ENCODE measurements around the gene NECTIN4. TPM values are rescaled to one million over a fixed set of nuclear protein-coding genes. Genes with fewer than 3 reads are reported as not detected.

The NECTIN4 gene
- total RNA-seq, result 0.19 and 0.56 TPM in 2 replicates

GRCh38 chr1:161089251-161089924 lies at the start of gene NECTIN4:
Gene NECTIN4, minus strand, starts transcription at chr1:161089558. Its CDS starts 262 bp downstream, at chr1:161089296.

GRCh38 chr1:161132410-161133219 lies 43.3 kb upstream of the NECTIN4 start, which contains the start of gene DEDD:
Gene DEDD, minus strand, starts transcription at chr1:161132667. Its CDS starts 8,205 bp downstream, at chr1:161124462.

GRCh38 chr1:161117759-161118581 lies 28.6 kb upstream of the NECTIN4 start, which contains the start of the genes NIT1 and PFDN2:
Gene NIT1, plus strand, starts transcription at chr1:161118105. Its CDS starts 72 bp downstream, at chr1:161118177.
Gene PFDN2, minus strand, starts transcription at chr1:161118037. Its CDS starts 11 bp downstream, at chr1:161118026.

GRCh38 chr1:161098210-161099068 lies 9.1 kb upstream of the NECTIN4 start, which contains the start of gene KLHDC9:
Gene KLHDC9, plus strand, starts transcription at chr1:161098361. Its CDS starts 175 bp downstream, at chr1:161098536.

DNA sequence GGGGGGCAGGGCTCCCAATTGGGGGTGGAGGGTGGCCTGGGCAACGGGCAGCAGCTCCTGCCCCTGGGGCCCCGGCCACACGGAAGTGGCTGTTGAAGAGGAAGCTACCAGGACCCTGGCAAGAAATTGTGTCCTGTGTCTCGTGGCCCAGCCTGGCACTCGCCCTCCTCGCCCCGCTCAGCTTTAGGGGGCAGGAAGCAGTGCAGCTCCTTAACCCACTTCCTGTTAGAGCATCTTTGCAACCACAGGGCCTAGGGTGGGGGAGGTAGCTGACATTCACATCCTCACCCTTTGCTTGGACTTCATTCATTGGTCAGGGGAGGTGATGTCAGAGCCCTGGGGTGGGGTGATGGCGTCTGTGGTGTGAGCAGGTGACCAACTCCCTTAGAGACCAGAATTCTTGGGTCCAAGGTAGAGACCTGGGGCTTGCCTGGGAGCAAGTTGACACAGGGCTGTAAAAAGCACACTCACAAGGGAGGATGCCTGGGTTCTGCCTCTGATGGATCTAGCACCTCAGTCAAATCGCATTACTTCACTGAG lies 19.6 kb downstream of the NECTIN4 start, which contains the start of gene ARHGAP30:
Gene ARHGAP30, minus strand, starts transcription at position 161 of the 540 bp plus-strand sequence. CDS start 267 bp downstream, outside the sequence.

GRCh38 chr1:161045736-161046604 lies 43.4 kb downstream of the NECTIN4 start, which contains the start of gene USF1:
Gene USF1, minus strand, starts transcription at chr1:161045977. Its CDS starts 2,702 bp downstream, at chr1:161043275.

GRCh38 chr1:161038523-161039153 lies 50.7 kb downstream of the NECTIN4 start, which contains the start of gene TSTD1:
Gene TSTD1, minus strand, starts transcription at chr1:161038964. Its CDS starts 75 bp downstream, at chr1:161038889.

Other genes with a start within 250 kb of the NECTIN4 start
- gene CD244, start 226.7 kb downstream of the NECTIN4 start, total RNA-seq, result 1.1 TPM in 1 of 2 replicates, not detected in the other
- 0.28 TPM in 1 of 2 replicates, not detected in the other for gene ITLN1, start 204.4 kb downstream of the NECTIN4 start, total RNA-seq
- 1.4 TPM in 1 of 2 replicates, not detected in the other for gene ITLN2, start 134.7 kb downstream of the NECTIN4 start, total RNA-seq
- 24.7 and 44.3 TPM in 2 replicates for gene F11R, start 68.4 kb downstream of the NECTIN4 start, total RNA-seq
- gene TSTD1, start 50.6 kb downstream of the NECTIN4 start, total RNA-seq, result 19.6 and 41.4 TPM in 2 replicates
- gene USF1, start 43.6 kb downstream of the NECTIN4 start, total RNA-seq, result 72.7 and 94.5 TPM in 2 replicates
- not detected in 2 replicates for gene ARHGAP30, start 19.7 kb downstream of the NECTIN4 start, total RNA-seq
- 0.28 and 0.38 TPM in 2 replicates for gene KLHDC9, start 8.8 kb upstream of the NECTIN4 start, total RNA-seq
- gene PFDN2, start 28.5 kb upstream of the NECTIN4 start, total RNA-seq, result 28.8 and 112 TPM in 2 replicates
- gene NIT1, start 28.5 kb upstream of the NECTIN4 start, total RNA-seq, result 21.4 and 22.0 TPM in 2 replicates
- 19.2 and 28.8 TPM in 2 replicates for gene DEDD, start 43.1 kb upstream of the NECTIN4 start, total RNA-seq
- 109 and 118 TPM in 2 replicates for gene UFC1, start 64.4 kb upstream of the NECTIN4 start, total RNA-seq
- gene USP21, start 69.9 kb upstream of the NECTIN4 start, total RNA-seq, result 5.8 and 7.3 TPM in 2 replicates
- gene PPOX, start 76.9 kb upstream of the NECTIN4 start, total RNA-seq, result 9.3 and 10.0 TPM in 2 replicates
- 20.9 and 27.9 TPM in 2 replicates for gene B4GALT3, start 87.9 kb upstream of the NECTIN4 start, total RNA-seq
- gene ADAMTS4, start 109.5 kb upstream of the NECTIN4 start, total RNA-seq, result 22.2 and 110 TPM in 2 replicates
- gene NDUFS2, start 112.8 kb upstream of the NECTIN4 start, total RNA-seq, result 147 and 216 TPM in 2 replicates
- gene FCER1G, start 125.7 kb upstream of the NECTIN4 start, total RNA-seq, result 0.38 TPM in 1 of 2 replicates, not detected in the other
- gene APOA2, start 134.1 kb upstream of the NECTIN4 start, total RNA-seq, result not detected in 2 replicates
- gene TOMM40L, start 136.5 kb upstream of the NECTIN4 start, total RNA-seq, result 10.4 and 14.6 TPM in 2 replicates
- not detected in 2 replicates for gene NR1I3, start 148.6 kb upstream of the NECTIN4 start, total RNA-seq
- under 0.01 TPM in 1 of 2 replicates, not detected in the other for gene PCP4L1, start 169.2 kb upstream of the NECTIN4 start, total RNA-seq
- gene MPZ, start 220.4 kb upstream of the NECTIN4 start, total RNA-seq, result 1.7 and 2.3 TPM in 2 replicates
- gene SDHC, start 224.8 kb upstream of the NECTIN4 start, total RNA-seq, result 21.4 and 23.6 TPM in 2 replicates